Astrocyte (in vitro differentiated cells and primary cell): Measurements from ENCODE around the gene MPC2. TPM values are rescaled to one million over a fixed set of nuclear protein-coding genes. Genes with fewer than 3 reads are reported as not detected.

ENCODE experiments used
- DNase-seq: peaks from one replicate; pipeline ENCODE4 v3.0.0-alpha.2; 2010; ENCODE audit warnings: low read depth
- FAIRE-seq: peaks from 2 replicates; lab custom pipeline; 2011; peaks lifted over from hg19 to GRCh38; lab: Jason Lieb, UNC
- H2AFZ ChIP-seq: 2 replicates; pipeline ENCODE4 v1.6.0; 2012; ENCODE audit warnings: low read depth, low read length, inconsistent platforms
- H3K27ac ChIP-seq: 2 replicates; pipeline ENCODE4 v1.5.1; 2011; ENCODE audit warnings: low read depth, low read length, inconsistent platforms
- H3K27me3 ChIP-seq: 2 replicates; pipeline ENCODE4 v1.6.0; 2011; ENCODE audit warnings: low read length, inconsistent platforms; ENCODE audit not compliant: insufficient read depth
- H3K36me3 ChIP-seq: 2 replicates; pipeline ENCODE4 v1.5.1; 2011; ENCODE audit warnings: low read length, inconsistent platforms; ENCODE audit not compliant: insufficient read depth
- H3K4me1 ChIP-seq: 2 replicates; pipeline ENCODE4 v1.5.1; 2011; ENCODE audit warnings: low read length, inconsistent platforms; ENCODE audit not compliant: insufficient read depth
- H3K4me2 ChIP-seq: 2 replicates; pipeline ENCODE4 v1.6.0; 2012; ENCODE audit warnings: low read length, inconsistent platforms
- H3K4me3 ChIP-seq: 2 replicates; pipeline ENCODE4 v1.5.1; 2011; ENCODE audit warnings: low read depth, mild to moderate bottlenecking, low read length, inconsistent platforms; ENCODE audit not compliant: insufficient read depth
- H3K79me2 ChIP-seq: 2 replicates; pipeline ENCODE4 v1.6.0; 2012; ENCODE audit warnings: mild to moderate bottlenecking, low read length, inconsistent platforms; ENCODE audit not compliant: insufficient read depth
- H3K9ac ChIP-seq: 2 replicates; pipeline ENCODE4 v1.6.0; 2012; ENCODE audit warnings: mild to moderate bottlenecking, low read length, inconsistent platforms
- H3K9me3 ChIP-seq: 2 replicates; pipeline ENCODE4 v1.5.1; 2012; ENCODE audit warnings: low read depth, mild to moderate bottlenecking, low read length, inconsistent platforms; ENCODE audit not compliant: insufficient read depth
- H4K20me1 ChIP-seq: 2 replicates; pipeline ENCODE4 v1.6.0; 2012; ENCODE audit warnings: low read length, inconsistent platforms; ENCODE audit not compliant: insufficient read depth
- H3K27ac Mint-ChIP-seq: one replicate; pipeline ENCODE4 v1.8.0; 2021; ENCODE audit warnings: mild to moderate bottlenecking, mixed read lengths; ENCODE audit not compliant: unreplicated experiment
- H3K27me3 Mint-ChIP-seq: one replicate; pipeline ENCODE4 v1.8.0; 2021; ENCODE audit warnings: low read depth, mixed read lengths; ENCODE audit not compliant: unreplicated experiment
- H3K36me3 Mint-ChIP-seq: one replicate; pipeline ENCODE4 v1.8.0; 2021; ENCODE audit warnings: low read depth, mixed read lengths; ENCODE audit not compliant: unreplicated experiment
- H3K4me1 Mint-ChIP-seq: one replicate; pipeline ENCODE4 v1.8.0; 2021; ENCODE audit warnings: low read depth, mixed read lengths; ENCODE audit not compliant: unreplicated experiment
- H3K4me3 Mint-ChIP-seq: one replicate; pipeline ENCODE4 v1.8.0; 2021; ENCODE audit warnings: mild to moderate bottlenecking, moderate library complexity, mixed read lengths; ENCODE audit not compliant: unreplicated experiment
- H3K9me3 Mint-ChIP-seq: one replicate; pipeline ENCODE4 v1.8.0; 2021; ENCODE audit warnings: mild to moderate bottlenecking, mixed read lengths; ENCODE audit not compliant: unreplicated experiment
- CTCF ChIP-seq: IDR thresholded peaks from 2 replicates; pipeline ENCODE4 v1.5.1; 2011; ENCODE audit warnings: low read depth, mild to moderate bottlenecking, inconsistent platforms, low read length, moderate library complexity; ENCODE audit not compliant: insufficient read depth
- EZH2 ChIP-seq: IDR thresholded peaks from 2 replicates; pipeline ENCODE4 v1.6.1; 2012; ENCODE audit warnings: mild to moderate bottlenecking, low read length, inconsistent platforms; ENCODE audit not compliant: insufficient read depth
- total RNA-seq: library from RNA; stranded (reverse); gene quantifications from 2 replicates; pipeline ENCODE4 v1.2.1, GENCODE V29; 2021

Gene MPC2
- total RNA-seq, 1 donor from 2014 or later, result 62.3 TPM

DNA sequence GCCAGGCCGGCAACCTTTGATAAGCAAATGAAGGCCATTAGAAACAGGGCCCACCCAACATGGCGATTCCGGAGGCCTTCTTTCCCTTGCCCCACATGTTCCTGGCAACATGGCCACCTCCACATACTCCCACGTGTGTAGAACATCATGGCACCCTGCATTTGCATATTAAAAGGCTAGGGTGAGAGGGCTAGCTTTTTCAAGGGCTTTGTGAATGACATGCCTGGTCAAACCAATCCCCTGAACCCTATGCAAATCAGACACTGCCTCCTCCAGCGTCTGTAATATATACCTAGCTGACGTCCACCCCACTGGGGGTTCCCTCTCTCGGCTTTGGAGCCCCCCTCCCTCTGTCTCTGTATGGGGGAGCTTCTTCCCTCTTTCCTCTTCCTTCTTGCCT lies 24.6 kb downstream of the MPC2 start:
- H3K36me3 Mint-ChIP-seq, result peaks cover 12% of the 10 kb centered on the region
- H3K27me3 Mint-ChIP-seq, result no peaks in the 10 kb centered on the region
- no peak overlapping the region for H3K27ac Mint-ChIP-seq
- no peak for FAIRE-seq
- Histone ChIP-seq H3K9me3 (no peaks in the 10 kb centered on the region), H2AFZ (no peak overlapping the region), H4K20me1 (no peaks in the 10 kb centered on the region), H3K4me1 (no peaks in the 10 kb centered on the region), H3K36me3 (no peaks in the 10 kb centered on the region), H3K79me2 (no peaks in the 10 kb centered on the region), H3K4me3 (no peak overlapping the region), H3K27me3 (no peaks in the 10 kb centered on the region), H3K4me2 (no peak overlapping the region), H3K9ac (no peak overlapping the region), H3K27ac (no peak overlapping the region)
- H3K4me1 Mint-ChIP-seq, result peaks cover 6% of the 10 kb centered on the region
- TF ChIP-seq CTCF (no peak), EZH2 (no peak)
- H3K9me3 Mint-ChIP-seq, result peaks cover 3% of the 10 kb centered on the region
- no peak overlapping the region for H3K4me3 Mint-ChIP-seq
- no peak for DNase-seq

DNA sequence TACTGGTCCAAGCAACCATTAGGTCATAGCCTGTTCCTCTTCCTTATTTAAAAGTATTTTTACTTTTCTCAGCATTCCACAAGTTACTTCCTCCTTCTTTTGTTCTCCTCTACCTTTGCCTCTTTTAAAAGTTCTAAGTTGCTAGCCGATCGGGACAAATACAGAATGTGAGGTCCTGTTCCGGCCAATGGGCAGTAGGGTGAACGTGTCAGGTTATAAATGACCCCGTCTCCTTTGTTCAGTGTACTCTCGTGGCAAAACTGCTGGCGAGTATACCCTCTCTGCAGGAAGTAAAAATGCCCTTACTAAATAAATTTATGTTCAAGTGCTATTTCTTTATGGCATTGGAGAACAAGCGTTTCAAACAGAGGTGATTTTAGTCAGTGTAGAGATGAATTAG lies 25.5 kb downstream of the MPC2 start:
- no peaks in the 10 kb centered on the region for H3K27me3 Mint-ChIP-seq
- H4K20me1 ChIP-seq, result no peaks in the 10 kb centered on the region
- H3K36me3 ChIP-seq, result no peaks in the 10 kb centered on the region
- H3K27me3 ChIP-seq, result no peaks in the 10 kb centered on the region
- no peak overlapping the region for H3K27ac ChIP-seq
- no peak overlapping the region for H3K27ac Mint-ChIP-seq
- TF ChIP-seq EZH2 (no peak), CTCF (no peak)
- H2AFZ ChIP-seq, result no peak overlapping the region
- no peak overlapping the region for H3K9ac ChIP-seq
- H3K9me3 ChIP-seq, result no peaks in the 10 kb centered on the region
- no peaks in the 10 kb centered on the region for H3K4me1 ChIP-seq
- H3K9me3 Mint-ChIP-seq, result peaks cover 3% of the 10 kb centered on the region
- H3K4me1 Mint-ChIP-seq, result peaks cover 6% of the 10 kb centered on the region
- H3K79me2 ChIP-seq, result no peaks in the 10 kb centered on the region
- H3K4me2 ChIP-seq, result no peak overlapping the region
- no peak overlapping the region for H3K4me3 ChIP-seq
- DNase-seq, result no peak
- FAIRE-seq, result no peak
- no peak overlapping the region for H3K4me3 Mint-ChIP-seq
- H3K36me3 Mint-ChIP-seq, result peaks cover 10% of the 10 kb centered on the region

DNA sequence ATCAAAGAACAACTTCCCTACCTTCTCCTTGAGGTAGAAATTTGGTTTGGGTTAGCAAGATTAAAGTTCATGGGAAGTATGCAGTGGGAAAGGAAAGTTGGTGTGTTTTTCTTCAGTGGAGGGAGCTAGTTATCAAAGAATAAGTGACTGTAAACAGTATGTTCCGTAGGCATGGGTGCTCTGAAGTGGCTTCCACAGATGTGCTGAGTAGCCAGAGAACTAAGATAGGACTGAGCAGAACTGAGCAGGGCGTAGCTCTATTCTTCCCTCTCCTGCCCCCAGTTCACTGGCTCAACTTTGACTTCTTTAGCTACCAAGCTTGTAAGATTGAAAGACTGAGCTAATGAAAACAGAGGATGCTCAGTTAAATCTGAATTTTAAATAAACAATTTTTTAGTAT lies 26.3 kb downstream of the MPC2 start:
- Mint-ChIP-seq H3K36me3 (peaks cover 10% of the 10 kb centered on the region), H3K4me3 (no peak overlapping the region), H3K9me3 (peaks cover 3% of the 10 kb centered on the region), H3K27ac (no peak overlapping the region), H3K4me1 (peaks cover 6% of the 10 kb centered on the region), H3K27me3 (no peaks in the 10 kb centered on the region)
- H3K27me3 ChIP-seq, result no peaks in the 10 kb centered on the region
- H3K79me2 ChIP-seq, result no peaks in the 10 kb centered on the region
- no peak overlapping the region for H3K4me2 ChIP-seq
- DNase-seq, result no peak
- no peaks in the 10 kb centered on the region for H4K20me1 ChIP-seq
- no peaks in the 10 kb centered on the region for H3K36me3 ChIP-seq
- H3K27ac ChIP-seq, result no peak overlapping the region
- H3K9me3 ChIP-seq, result no peaks in the 10 kb centered on the region
- TF ChIP-seq EZH2, result no peak
- no peak overlapping the region for H3K4me3 ChIP-seq
- FAIRE-seq, result no peak
- H3K9ac ChIP-seq, result no peak overlapping the region
- no peak overlapping the region for H2AFZ ChIP-seq
- H3K4me1 ChIP-seq, result no peaks in the 10 kb centered on the region
